ENCODE measurements around the gene RNF157. TPM values are rescaled to one million over a fixed set of nuclear protein-coding genes. Genes with fewer than 3 reads are reported as not detected.

The RNF157 gene
- total RNA-seq, 4 donors from 2014 or later = 32.5 to 164 (median 54.8) TPM

GRCh38 chr17:76111956-76112355 is 128.3 kb downstream of the RNF157 start:
- TF ChIP-seq POLR2A (IDR thresholded peaks at IDR 0.05) = no peak
- no peak for TF ChIP-seq POLR2AphosphoS5 (IDR thresholded peaks at IDR 0.05)
- no peak for TF ChIP-seq EP300 (IDR thresholded peaks at IDR 0.05; ENCODE audit: low read depth)
- TF ChIP-seq CTCF (IDR thresholded peaks at IDR 0.05) = no peak
- in situ Hi-C loops (cut with MboI; ENCODE audit: low pct_ligation_motif_present in 1 of 4, low pct_unique_long_range_greater_than_20kb in 1 of 4, low sequenced_read_pairs in 3 of 4) = no loop called here
- no peak overlapping the region for H3K27ac ChIP-seq
- no peaks in the 10 kb centered on the region for H3K27me3 ChIP-seq
- no peaks in the 10 kb centered on the region for H3K9me3 ChIP-seq
- no peaks in the 10 kb centered on the region for H3K36me3 ChIP-seq
- intact Hi-C loops (cut with DNase I; ENCODE audit: low total_unique reads) = no loop called here
- no peak for DNase-seq
- no peak overlapping the region for H3K4me3 ChIP-seq
- WGBS, 2 donors (ENCODE audit: low coverage in 1 of 2) = 83 to 95% methylated on average over 2 of the region's 2 CpGs
- H3K4me1 ChIP-seq = no peaks in the 10 kb centered on the region

- Histone ChIP-seq H3K27ac (no peak overlapping the region), H3K9me3 (no peaks in the 10 kb centered on the region), H3K4me1 (peaks cover 8 to 24% (median 21%) of the 10 kb centered on the region in 4 donors), H3K4me3 (no peak overlapping the region), H3K27me3 (no peaks in the 10 kb centered on the region), H3K36me3 (no peaks in the 10 kb centered on the region)
- in situ Hi-C loops (cut with MboI; ENCODE audit: low pct_ligation_motif_present in 1 of 4, low pct_unique_long_range_greater_than_20kb in 1 of 4, low sequenced_read_pairs in 3 of 4) (no loop called here), intact Hi-C loops (cut with DNase I; ENCODE audit: low total_unique reads) (no loop called here)
- 71 to 77% methylated on average over 6 of the region's 6 CpGs for WGBS, 2 donors (ENCODE audit: low coverage in 1 of 2)
- no peak for DNase-seq
- TF ChIP-seq POLR2A (IDR thresholded peaks at IDR 0.05) (no peak), EP300 (IDR thresholded peaks at IDR 0.05; ENCODE audit: low read depth) (no peak), POLR2AphosphoS5 (IDR thresholded peaks at IDR 0.05) (no peak), CTCF (IDR thresholded peaks at IDR 0.05) (peak in 2 of 5 experiments; percentile 15 to 19)
These were observed 132.8 kb downstream of the RNF157 start for GRCh38 chr17:76107509-76107908.

- in situ Hi-C loops (cut with MboI; ENCODE audit: low pct_ligation_motif_present in 1 of 4, low pct_unique_long_range_greater_than_20kb in 1 of 4, low sequenced_read_pairs in 3 of 4) = no loop called here
- peak overlapping the region; percentile 32 to 53 (median 32) for H3K27ac ChIP-seq
- no peak overlapping the region for H3K4me3 ChIP-seq
- 54 to 59% methylated on average over 1 to 3 of the region's 3 CpGs for WGBS, 2 donors (ENCODE audit: low coverage in 1 of 2)
- H3K9me3 ChIP-seq = no peaks in the 10 kb centered on the region
- no peak for DNase-seq
- intact Hi-C loops (cut with DNase I; ENCODE audit: low total_unique reads) = no loop called here
- H3K4me1 ChIP-seq = peaks cover 11 to 30% (median 25%) of the 10 kb centered on the region in 4 donors
- H3K36me3 ChIP-seq = no peaks in the 10 kb centered on the region
- no peak for TF ChIP-seq POLR2AphosphoS5 (IDR thresholded peaks at IDR 0.05)
- no peak for TF ChIP-seq POLR2A (IDR thresholded peaks at IDR 0.05)
- no peak for TF ChIP-seq EP300 (IDR thresholded peaks at IDR 0.05; ENCODE audit: low read depth)
- no peaks in the 10 kb centered on the region for H3K27me3 ChIP-seq
These were observed 133.6 kb downstream of the RNF157 start for GRCh38 chr17:76106703-76107102.

DNA sequence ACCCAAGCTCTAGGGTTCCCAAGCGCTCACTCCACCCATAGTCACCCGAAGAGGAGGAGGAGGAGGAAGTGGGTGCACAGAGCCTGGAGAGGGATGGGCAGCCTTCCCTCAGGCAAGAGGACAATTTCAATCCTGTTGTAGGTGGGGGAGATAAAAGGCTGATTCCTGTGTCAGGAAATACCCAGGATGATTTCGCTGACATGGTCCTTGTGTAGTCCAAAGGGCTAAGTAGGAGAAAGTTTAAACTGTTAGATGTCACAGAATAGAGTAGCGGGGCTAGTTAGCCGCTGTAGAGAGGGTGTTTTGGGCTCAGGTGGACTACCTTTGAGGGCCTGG is 135.4 kb downstream of the RNF157 start:
- Histone ChIP-seq H3K9me3 (no peaks in the 10 kb centered on the region), H3K27ac (no peak overlapping the region), H3K4me1 (peaks cover 11 to 33% (median 25%) of the 10 kb centered on the region in 4 donors), H3K36me3 (peaks cover 0 to 15% (median 4%) of the 10 kb centered on the region in 4 donors), H3K27me3 (no peaks in the 10 kb centered on the region), H3K4me3 (no peak overlapping the region)
- TF ChIP-seq CTCF (IDR thresholded peaks at IDR 0.05) (no peak), EP300 (IDR thresholded peaks at IDR 0.05; ENCODE audit: low read depth) (no peak), POLR2A (IDR thresholded peaks at IDR 0.05) (no peak), POLR2AphosphoS5 (IDR thresholded peaks at IDR 0.05) (no peak)
- in situ Hi-C loops (cut with MboI; ENCODE audit: low pct_ligation_motif_present in 1 of 4, low pct_unique_long_range_greater_than_20kb in 1 of 4, low sequenced_read_pairs in 3 of 4) (no loop called here), intact Hi-C loops (cut with DNase I; ENCODE audit: low total_unique reads) (no loop called here)
- WGBS, 2 donors (ENCODE audit: low coverage in 1 of 2) = 65 to 94% methylated on average over 2 to 5 of the region's 5 CpGs
- DNase-seq = no peak

Measured in transverse colon (tissue), 4 donors.